HEK293T (cell line): ENCODE measurements around the gene CKB.

Experiments
- BHLHE40 ChIP-seq: fragments of 450-650 bp; IDR thresholded peaks from 2 replicates; pipeline ENCODE4 v1.6.1; 2016; ENCODE audit warnings: mild to moderate bottlenecking, moderate library complexity, borderline replicate concordance
- CTBP1 ChIP-seq: fragments of 450-650 bp; IDR thresholded peaks from 2 replicates; pipeline ENCODE4 v1.6.1; 2016; ENCODE audit warnings: borderline replicate concordance
- ELF4 ChIP-seq: fragments of 450-650 bp; IDR thresholded peaks from 2 replicates; pipeline ENCODE4 v1.6.1; 2017; ENCODE audit warnings: antibody characterized with exemption
- FOXA1 ChIP-seq: fragments of 450-650 bp; IDR thresholded peaks from 2 replicates; pipeline ENCODE4 v1.6.1; 2016; ENCODE audit warnings: mild to moderate bottlenecking
- FOXM1 ChIP-seq: fragments of 450-650 bp; IDR thresholded peaks from 2 replicates; pipeline ENCODE4 v1.6.1; 2017; ENCODE audit warnings: mild to moderate bottlenecking, borderline replicate concordance
- HDGF ChIP-seq: fragments of 450-650 bp; IDR thresholded peaks from 2 replicates; pipeline ENCODE4 v1.6.1; 2017; ENCODE audit warnings: antibody characterized with exemption, borderline replicate concordance
- NFRKB ChIP-seq: fragments of 450-650 bp; IDR thresholded peaks from 2 replicates; pipeline ENCODE4 v1.6.1; 2016; ENCODE audit warnings: mild to moderate bottlenecking, moderate library complexity
- SP1 ChIP-seq: fragments of 450-650 bp; IDR thresholded peaks from 2 replicates; pipeline ENCODE4 v1.6.1; 2017
- SUZ12 ChIP-seq: fragments of 450-650 bp; IDR thresholded peaks from 2 replicates; pipeline ENCODE4 v1.6.1; 2016; ENCODE audit warnings: mild to moderate bottlenecking
- TARDBP ChIP-seq: fragments of 450-650 bp; IDR thresholded peaks from 2 replicates; pipeline ENCODE4 v1.6.1; 2016

DNA sequence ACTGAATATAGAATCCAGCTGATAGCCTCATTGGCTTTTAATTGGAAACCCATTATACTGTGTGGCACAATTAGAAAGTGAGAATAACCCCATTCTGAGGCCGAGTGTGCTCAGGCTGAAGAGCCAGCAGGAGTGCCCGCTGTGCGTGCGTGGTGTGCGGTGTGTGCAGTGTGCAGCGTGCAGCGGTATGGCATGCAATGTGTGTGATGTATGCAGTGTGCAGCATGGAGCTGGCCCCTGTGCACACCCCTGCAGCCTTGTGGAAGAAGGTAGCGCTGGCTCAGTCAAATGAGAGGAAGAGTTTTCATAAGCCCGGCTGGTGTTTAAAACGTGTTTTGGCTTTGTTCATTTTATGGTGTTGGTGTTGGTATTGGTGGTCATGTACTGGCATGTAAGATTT, 22.9 kb downstream of the CKB start:
- TF ChIP-seq SUZ12, result no peak
- no peak for TF ChIP-seq NFRKB
- no peak for TF ChIP-seq HDGF
- TF ChIP-seq FOXM1, result no peak
- TF ChIP-seq FOXA1, result no peak
- no peak for TF ChIP-seq ELF4
- TF ChIP-seq TARDBP, result no peak
- TF ChIP-seq SP1, result no peak
- TF ChIP-seq BHLHE40, result no peak
- TF ChIP-seq CTBP1, result no peak
